Right atrium auricular region (tissue), 2 donors: ENCODE results near the gene FBXL4. TPM values are rescaled to one million over a fixed set of nuclear protein-coding genes. Genes with fewer than 3 reads are reported as not detected.

Experiments
- DNase-seq: peaks from one replicate; pipeline ENCODE4 v3.0.0-alpha.2; 2019; ENCODE audit warnings: low spot score
- H3K27ac ChIP-seq, 2 donors: fragments of 200-600 bp; sonication (generic); 1 replicate in 1 of 2; 2 replicates in 1 of 2; pipeline ENCODE4 v1.5.1; 2016 to 2019
- H3K27me3 ChIP-seq, 2 donors: fragments of 200-600 bp; sonication (generic); one replicate each; pipeline versions ENCODE4 v1.5.1 to v1.6.0; 2017 to 2019
- H3K36me3 ChIP-seq: fragments of 200-600 bp; sonication (generic); one replicate; pipeline ENCODE4 v1.5.1; 2016
- H3K4me1 ChIP-seq, 2 donors: fragments of 200-600 bp; sonication (generic); one replicate each; pipeline versions ENCODE4 v1.5.1 to v1.6.0; 2017 to 2019
- H3K4me3 ChIP-seq, 2 donors: fragments of 200-600 bp; sonication (generic); 1 replicate in 1 of 2; 2 replicates in 1 of 2; pipeline ENCODE4 v1.5.1; 2017 to 2019; ENCODE audit warnings: mild to moderate bottlenecking in 1 of 2, moderate library complexity in 1 of 2
- H3K9me3 ChIP-seq, 2 donors: fragments of 200-600 bp; sonication (generic); one replicate each; pipeline ENCODE4 v1.5.1; 2019
- CTCF ChIP-seq, 2 donors: fragments of 200-600 bp; sonication (generic); IDR thresholded peaks; one replicate each; pipeline ENCODE4 v1.5.1; 2019; ENCODE audit warnings: antibody characterized with exemption in 2 of 2
- total RNA-seq, 2 donors: library from RNA; depleted of rRNA; stranded (reverse); fragments of >200 nt; gene quantifications; one replicate each; pipeline ENCODE4 v1.1.0, GENCODE V29; 2016

FBXL4 gene
- total RNA-seq, 2 donors from 2014 or later: 20.6 to 22.6 TPM

GRCh38 chr6:98959631-98960030 is 11.9 kb upstream of the FBXL4 start:
- H3K27ac ChIP-seq: no peak overlapping the region
- no peaks in the 10 kb centered on the region for H3K36me3 ChIP-seq
- H3K27me3 ChIP-seq: no peaks in the 10 kb centered on the region
- TF ChIP-seq CTCF (IDR thresholded peaks at IDR 0.05): no peak
- no peaks in the 10 kb centered on the region for H3K9me3 ChIP-seq
- DNase-seq: no peak
- H3K4me3 ChIP-seq: no peak overlapping the region
- peaks cover 0 to 5% of the 10 kb centered on the region in 2 donors for H3K4me1 ChIP-seq

- H3K27me3 ChIP-seq: no peaks in the 10 kb centered on the region
- DNase-seq: no peak
- no peaks in the 10 kb centered on the region for H3K4me1 ChIP-seq
- no peak overlapping the region for H3K4me3 ChIP-seq
- no peaks in the 10 kb centered on the region for H3K36me3 ChIP-seq
- no peak overlapping the region for H3K27ac ChIP-seq
- H3K9me3 ChIP-seq: no peaks in the 10 kb centered on the region
- no peak for TF ChIP-seq CTCF (IDR thresholded peaks at IDR 0.05)
Observed at GRCh38 chr6:98958776-98959175, 11.0 kb upstream of the FBXL4 start.

GRCh38 chr6:98957450-98957849 is 9.7 kb upstream of the FBXL4 start:
- H3K9me3 ChIP-seq: no peaks in the 10 kb centered on the region
- TF ChIP-seq CTCF (IDR thresholded peaks at IDR 0.05): no peak
- no peaks in the 10 kb centered on the region for H3K4me1 ChIP-seq
- no peak overlapping the region for H3K27ac ChIP-seq
- H3K27me3 ChIP-seq: no peaks in the 10 kb centered on the region
- no peak overlapping the region for H3K4me3 ChIP-seq
- no peaks in the 10 kb centered on the region for H3K36me3 ChIP-seq
- DNase-seq: no peak

- H3K4me3 ChIP-seq: no peak overlapping the region
- DNase-seq: no peak
- H3K4me1 ChIP-seq: peaks cover 0 to 14% of the 10 kb centered on the region in 2 donors
- no peak overlapping the region for H3K27ac ChIP-seq
- H3K36me3 ChIP-seq: no peaks in the 10 kb centered on the region
- H3K9me3 ChIP-seq: no peaks in the 10 kb centered on the region
- no peaks in the 10 kb centered on the region for H3K27me3 ChIP-seq
- no peak for TF ChIP-seq CTCF (IDR thresholded peaks at IDR 0.05)
Observed at GRCh38 chr6:98949589-98949988, 1.8 kb upstream of the FBXL4 start.

GRCh38 chr6:98946879-98947410 is 801 bp downstream of the FBXL4 start:
- Histone ChIP-seq H3K36me3 (no peaks in the 10 kb centered on the region), H3K27ac (peak overlapping the region; percentile 89 to 93), H3K9me3 (no peaks in the 10 kb centered on the region), H3K4me3 (peak overlapping the region; percentile 80 to 95), H3K27me3 (no peaks in the 10 kb centered on the region), H3K4me1 (peaks cover 0 to 14% of the 10 kb centered on the region in 2 donors)
- DNase-seq: no peak
- TF ChIP-seq CTCF (IDR thresholded peaks at IDR 0.05): no peak

- H3K27ac ChIP-seq: peak overlapping the region; percentile 89 to 93
- H3K36me3 ChIP-seq: no peaks in the 10 kb centered on the region
- TF ChIP-seq CTCF (IDR thresholded peaks at IDR 0.05): no peak
- H3K4me1 ChIP-seq: peaks cover 0 to 14% of the 10 kb centered on the region in 2 donors
- peak overlapping the region; percentile 80 to 95 for H3K4me3 ChIP-seq
- DNase-seq: no peak
- no peaks in the 10 kb centered on the region for H3K9me3 ChIP-seq
- H3K27me3 ChIP-seq: no peaks in the 10 kb centered on the region
Observed at GRCh38 chr6:98946266-98946878, 1.4 kb downstream of the FBXL4 start.
